CD4-positive, alpha-beta T cell treated with Interleukin-6 at 100 ng/mL for 8 hours (primary cell): ENCODE results near the gene ARID3B.
"Not testable (repeated sequence)": the region's sequence is repeated elsewhere in the genome, so short reads cannot be mapped to it uniquely, and the experiment has no call there.

Experiments
- DNase-seq: peaks from one replicate; pipeline ENCODE4 v3.0.0-alpha.2; 2020; ENCODE audit warnings: mixed read lengths, low spot score

The ARID3B gene, protein sequence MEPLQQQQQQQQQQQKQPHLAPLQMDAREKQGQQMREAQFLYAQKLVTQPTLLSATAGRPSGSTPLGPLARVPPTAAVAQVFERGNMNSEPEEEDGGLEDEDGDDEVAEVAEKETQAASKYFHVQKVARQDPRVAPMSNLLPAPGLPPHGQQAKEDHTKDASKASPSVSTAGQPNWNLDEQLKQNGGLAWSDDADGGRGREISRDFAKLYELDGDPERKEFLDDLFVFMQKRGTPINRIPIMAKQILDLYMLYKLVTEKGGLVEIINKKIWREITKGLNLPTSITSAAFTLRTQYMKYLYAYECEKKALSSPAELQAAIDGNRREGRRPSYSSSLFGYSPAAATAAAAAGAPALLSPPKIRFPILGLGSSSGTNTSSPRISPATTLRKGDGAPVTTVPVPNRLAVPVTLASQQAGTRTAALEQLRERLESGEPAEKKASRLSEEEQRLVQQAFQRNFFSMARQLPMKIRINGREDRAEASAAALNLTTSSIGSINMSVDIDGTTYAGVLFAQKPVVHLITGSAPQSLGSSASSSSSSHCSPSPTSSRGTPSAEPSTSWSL

DNA sequence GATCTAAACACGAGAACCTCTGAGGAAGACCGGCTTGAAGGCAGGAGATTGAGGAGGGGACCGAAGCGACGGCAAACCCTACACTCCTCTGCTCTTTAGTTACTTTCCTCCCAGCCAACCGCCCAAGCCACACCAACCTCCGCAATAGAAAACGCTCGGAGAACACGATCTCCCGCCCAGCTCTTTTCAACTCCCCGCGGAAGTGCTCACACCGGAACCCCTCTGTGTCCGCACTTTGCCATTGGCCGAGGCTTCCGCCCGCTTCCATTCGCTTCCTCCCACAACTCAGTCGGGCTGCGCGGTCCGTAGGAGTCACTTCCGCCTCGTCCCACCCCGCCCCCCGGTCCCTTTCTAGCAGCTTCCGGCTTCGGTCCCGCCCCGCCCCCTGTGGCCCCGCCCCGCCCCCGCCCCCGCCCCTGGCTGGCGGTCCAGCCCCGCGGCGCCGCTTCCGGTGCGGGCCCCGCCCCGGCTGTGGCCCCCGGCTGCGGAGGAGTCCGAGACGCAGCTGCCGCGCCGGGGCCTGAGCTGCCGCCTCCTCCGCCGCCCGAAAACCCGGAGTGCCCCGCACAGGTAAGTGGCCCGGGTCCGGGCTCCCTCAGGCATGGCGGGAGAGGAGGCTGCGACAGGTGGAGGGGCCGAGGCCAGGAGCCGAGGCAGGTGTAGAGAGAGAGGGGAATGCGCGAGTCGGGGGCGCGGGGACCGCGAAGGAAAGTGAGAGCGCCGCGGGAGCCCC is at the start of gene ARID3B:
TSS of gene ARID3B (plus strand) at position 460 of the 733 bp plus-strand sequence. CDS start 2,717 bp downstream, outside the sequence.
- peak; percentile 97 for DNase-seq

- DNase-seq: no peak
Observed at GRCh38 chr15:74496648-74497047, 44.4 kb upstream of the ARID3B start.

DNA sequence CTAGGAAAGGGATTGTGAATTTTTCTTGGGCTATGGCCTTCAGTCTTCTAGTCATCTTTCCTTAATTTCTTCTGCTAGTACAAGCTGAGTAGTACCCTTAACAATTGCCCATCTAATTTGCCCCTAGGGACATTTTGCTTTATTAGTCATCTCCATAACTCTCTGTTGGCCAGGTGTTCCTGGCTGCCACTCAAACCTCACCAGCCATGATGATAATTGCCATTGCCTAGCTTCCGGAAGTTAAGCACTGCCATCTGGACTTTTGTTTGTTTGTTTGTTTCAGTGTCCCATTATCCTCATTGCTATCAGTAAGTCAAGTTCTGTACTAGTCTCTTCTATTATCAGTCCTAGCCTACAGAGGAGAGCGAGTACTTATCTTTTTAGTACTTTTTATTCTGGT is 43.4 kb upstream of the ARID3B start:
- DNase-seq: no peak

DNA sequence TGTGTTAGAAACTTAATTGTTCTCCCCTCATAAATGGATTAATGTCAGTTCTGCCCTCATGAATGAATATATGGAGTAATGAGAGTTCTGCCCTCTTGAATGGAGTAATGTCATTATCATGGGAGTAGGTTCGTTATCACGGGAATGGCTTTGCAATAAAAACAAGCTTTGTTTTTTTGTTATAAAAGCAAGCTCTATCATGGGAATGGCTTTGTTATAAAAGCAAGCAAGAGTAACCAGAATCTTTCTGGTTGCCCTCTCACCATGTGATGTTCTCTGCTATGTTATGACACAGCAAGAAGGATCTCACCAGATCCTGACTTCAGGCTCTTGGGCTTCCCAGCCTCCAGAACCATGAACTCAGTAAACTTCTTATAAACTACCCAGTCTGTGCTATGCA is 41.7 kb upstream of the ARID3B start:
- DNase-seq: no peak

- DNase-seq: no peak
Observed at GRCh38 chr15:74500401-74500800, 40.6 kb upstream of the ARID3B start.

- no peak for DNase-seq
Observed at GRCh38 chr15:74502301-74502700, 38.7 kb upstream of the ARID3B start.

DNA sequence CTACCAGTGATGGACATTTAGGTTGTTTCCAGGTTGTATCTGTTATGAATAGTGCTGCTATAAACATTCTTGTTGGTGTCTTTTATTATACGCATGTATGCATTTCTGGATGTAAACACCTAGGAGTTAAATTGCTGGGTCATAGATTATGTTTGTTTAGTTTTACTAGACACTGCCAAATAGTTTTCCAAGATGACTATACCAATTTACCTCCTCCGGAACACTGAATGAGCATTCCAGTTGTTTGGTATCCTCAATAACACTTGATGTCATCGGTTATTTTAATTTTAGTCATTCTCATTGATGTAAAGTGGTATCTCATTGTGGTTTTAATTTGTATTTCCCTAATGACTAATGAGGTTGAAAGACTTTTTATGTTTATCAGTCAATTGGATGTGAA is 36.6 kb upstream of the ARID3B start:
- DNase-seq: no peak

GRCh38 chr15:74504836-74505235 is 36.2 kb upstream of the ARID3B start:
- no peak for DNase-seq

DNA sequence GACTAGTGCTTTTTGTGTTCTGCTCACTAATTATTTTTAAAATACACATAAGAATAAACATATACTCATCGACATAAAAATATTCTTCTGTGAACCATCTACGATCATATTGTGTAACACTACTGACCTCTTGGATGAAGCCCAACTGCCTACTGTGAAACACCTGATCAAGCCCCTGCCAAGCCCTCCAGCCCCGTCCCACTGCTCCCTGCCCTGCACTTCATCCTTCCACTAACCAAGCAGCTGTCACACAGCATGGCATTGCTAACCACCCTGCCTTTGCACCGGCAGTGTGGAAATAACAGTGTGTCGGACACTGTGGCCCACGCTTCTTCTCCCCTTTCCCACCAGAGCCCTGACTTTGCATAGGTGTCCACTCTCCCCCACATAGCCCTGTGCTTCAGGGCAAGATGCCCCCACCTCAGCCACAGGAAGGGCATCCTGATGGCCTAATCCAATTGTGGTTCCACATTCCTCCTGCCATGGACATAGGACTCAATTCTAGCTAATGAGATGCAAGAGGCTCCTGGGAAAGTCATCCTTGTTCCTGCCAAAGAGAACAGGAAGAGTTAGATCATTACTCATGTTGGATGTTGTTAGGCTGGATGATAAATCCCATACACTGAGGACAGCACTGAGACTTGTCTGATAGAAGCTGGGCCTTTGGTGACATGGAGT is 35.0 kb upstream of the ARID3B start:
- DNase-seq: no peak

- DNase-seq: no peak
Observed at GRCh38 chr15:74506515-74506840, 34.5 kb upstream of the ARID3B start.

GRCh38 chr15:74511583-74511982 is 29.4 kb upstream of the ARID3B start:
- DNase-seq: no peak

DNA sequence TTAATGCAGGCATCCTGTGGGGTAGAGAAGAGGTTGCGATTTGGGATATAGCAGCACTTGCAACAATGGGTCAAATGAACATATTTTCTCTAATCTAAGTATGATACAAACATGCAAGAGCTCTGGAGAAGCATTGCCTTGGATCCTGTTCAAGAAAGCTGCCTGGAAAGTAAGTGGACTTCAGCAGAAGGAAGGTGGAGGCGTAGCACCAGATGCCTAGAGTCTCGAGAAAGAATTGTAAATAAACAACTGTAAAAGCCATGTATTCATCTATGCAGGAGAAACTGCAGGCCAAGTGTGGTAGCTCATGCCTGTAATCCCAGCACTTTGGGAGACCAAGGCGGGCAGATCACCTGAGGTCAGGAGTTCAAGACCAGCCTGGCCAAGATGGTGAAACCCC is 27.0 kb upstream of the ARID3B start:
- DNase-seq: not testable (repeated sequence)

DNA sequence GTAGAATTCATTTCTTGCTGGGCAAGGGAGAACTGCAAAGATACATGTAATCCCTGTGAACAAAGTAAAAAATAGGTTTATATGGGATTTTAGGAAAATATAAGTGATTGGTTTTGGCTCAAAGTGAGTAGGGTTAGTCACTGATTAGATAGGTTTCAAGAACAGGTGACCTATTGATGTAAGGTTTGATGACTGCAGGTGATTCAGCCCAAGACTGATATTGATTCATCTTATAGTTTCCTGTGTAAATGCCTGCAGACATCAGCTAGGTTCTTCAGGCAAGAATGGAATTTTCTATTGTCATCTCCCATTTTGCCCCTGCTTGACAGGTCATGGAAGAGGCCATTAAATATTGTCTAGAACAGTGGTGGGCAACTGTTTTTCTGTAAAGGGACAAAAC is 23.9 kb upstream of the ARID3B start:
- DNase-seq: no peak

- no peak for DNase-seq
Observed at GRCh38 chr15:74519311-74519710, 21.7 kb upstream of the ARID3B start.

DNA sequence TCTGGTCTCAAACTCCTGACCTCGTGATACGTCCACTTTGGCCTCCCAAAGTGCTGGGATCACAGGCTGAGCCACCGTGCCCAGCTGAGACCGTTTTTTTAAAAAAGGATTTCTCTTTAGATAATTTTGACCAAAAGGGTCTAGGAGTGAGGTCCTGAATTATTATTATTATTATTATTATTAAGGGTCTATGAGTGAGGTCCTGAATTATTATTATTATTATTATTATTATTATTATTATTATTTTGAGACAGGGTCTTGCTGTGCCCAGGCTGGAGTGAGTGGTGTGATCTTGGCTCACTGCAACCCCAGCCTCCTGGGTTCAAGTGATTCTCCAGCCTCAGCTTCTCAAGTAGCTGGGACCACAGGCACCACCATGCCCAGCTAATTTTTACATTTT is 20.6 kb upstream of the ARID3B start:
- no peak for DNase-seq

GRCh38 chr15:74523982-74524381 is 17.0 kb upstream of the ARID3B start:
- DNase-seq: no peak

DNA sequence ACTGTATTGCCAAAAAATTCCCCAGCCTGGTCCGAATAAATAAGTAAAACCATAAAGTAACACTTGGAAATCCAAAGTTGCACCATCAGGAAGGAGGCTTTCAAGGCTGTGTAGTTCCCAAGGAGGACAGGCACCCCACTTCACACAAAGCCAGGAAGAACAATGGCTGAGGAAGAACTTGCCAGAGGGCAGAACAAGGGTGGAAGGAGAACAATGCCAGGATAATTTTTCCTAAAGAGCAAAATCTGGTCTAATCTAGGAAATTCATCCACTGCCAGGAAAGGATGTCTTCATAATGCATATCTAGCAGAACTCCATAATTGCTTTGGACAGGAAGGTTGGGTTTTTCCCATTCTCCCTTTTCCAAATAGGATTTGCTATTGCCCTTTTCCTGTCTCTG is 15.7 kb upstream of the ARID3B start:
- no peak for DNase-seq

GRCh38 chr15:74525945-74526344 is 15.1 kb upstream of the ARID3B start:
- no peak for DNase-seq

DNA sequence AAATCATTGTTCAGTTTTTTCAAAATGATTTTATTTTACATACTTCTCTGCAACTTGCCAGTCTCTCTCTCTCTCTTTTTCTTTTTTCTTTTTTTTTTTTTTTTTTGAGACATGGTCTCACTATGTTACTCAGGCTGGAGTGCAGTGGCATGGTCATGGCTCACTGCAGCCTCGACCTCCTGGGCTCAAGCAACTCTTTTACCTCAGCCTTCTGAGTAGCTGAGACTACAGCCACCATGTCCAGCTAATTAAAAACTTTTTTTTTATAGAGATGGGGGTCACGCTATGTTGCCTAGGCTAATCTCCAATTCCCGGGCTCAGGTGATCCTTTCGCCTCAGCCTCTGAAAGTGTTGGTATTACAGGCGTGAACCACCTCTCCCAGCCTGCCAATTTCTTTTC is 12.1 kb upstream of the ARID3B start:
- no peak for DNase-seq

- no peak for DNase-seq
Observed at GRCh38 chr15:74529921-74530320, 11.1 kb upstream of the ARID3B start.

GRCh38 chr15:74530771-74531143 is 10.3 kb upstream of the ARID3B start:
- no peak for DNase-seq

- no peak for DNase-seq
Observed at GRCh38 chr15:74531144-74531811, 9.7 kb upstream of the ARID3B start.
